ENCODE measurements around the gene CCNO.

Gene CCNO

GRCh38 chr5:55222985-55223811 is 10.2 kb downstream of the CCNO start:
- DNase-seq (ENCODE audit: low read depth in 2 of 2, low spot score in 1 of 2) = no peak

GRCh38 chr5:55222092-55222984 is 11.1 kb downstream of the CCNO start:
- DNase-seq (ENCODE audit: low read depth in 2 of 2, low spot score in 1 of 2) = no peak

GRCh38 chr5:55220433-55221185 is 12.8 kb downstream of the CCNO start:
- no peak for DNase-seq (ENCODE audit: low read depth in 2 of 2, low spot score in 1 of 2)

DNA sequence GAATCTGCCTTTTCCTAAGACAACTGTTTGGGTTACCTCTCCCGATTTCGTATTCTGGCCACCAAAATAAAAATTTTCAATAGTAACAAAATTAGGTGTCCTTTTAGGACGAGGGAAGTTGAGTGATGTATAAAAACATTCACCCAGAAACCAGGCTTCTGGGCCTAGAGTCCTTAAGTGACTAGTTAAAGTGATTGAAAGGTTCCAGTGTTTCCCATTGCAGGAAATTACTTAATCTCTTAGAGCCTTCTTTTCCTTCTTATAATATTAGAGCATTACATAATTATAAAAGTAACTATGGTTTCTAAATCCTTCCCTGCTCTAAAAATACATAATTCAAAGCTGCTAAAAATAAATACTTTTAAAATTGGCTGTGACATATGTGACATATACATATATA is 13.6 kb downstream of the CCNO start:
- no peak for DNase-seq (ENCODE audit: low read depth in 2 of 2, low spot score in 1 of 2)

- no peak for DNase-seq (ENCODE audit: low read depth in 2 of 2, low spot score in 1 of 2)
Observed at GRCh38 chr5:55218967-55219366, 14.4 kb downstream of the CCNO start.

DNA sequence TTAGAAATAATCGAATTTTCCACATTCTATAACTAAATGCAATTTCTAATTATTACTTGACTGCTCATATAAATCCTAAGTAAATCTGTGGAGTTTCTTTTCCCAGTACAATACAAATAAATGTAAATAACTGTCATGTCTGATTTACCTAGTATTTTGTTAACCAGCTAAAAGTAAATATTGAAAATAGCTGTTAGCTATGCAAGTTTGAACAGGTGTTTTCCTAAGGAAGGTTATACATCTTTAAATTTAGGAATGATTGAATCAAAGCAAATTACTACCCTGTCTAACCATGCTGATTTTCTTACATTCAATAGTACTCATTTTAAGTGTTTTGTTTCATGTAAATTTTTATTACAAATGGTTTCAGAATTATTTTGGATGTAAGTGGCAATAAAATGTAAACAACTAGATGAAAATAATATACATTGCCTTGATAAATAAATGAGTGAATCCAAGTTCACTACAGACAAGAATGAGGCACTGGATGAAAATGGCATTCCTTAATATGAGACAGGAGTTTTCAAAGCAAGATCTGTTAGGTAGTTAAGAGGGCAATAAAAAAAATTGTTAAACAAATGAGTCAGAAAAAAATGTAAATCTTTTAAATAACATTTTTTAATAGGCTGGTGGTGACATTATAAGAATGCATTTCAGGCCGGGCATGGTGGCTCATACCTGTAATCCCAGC is 22.1 kb downstream of the CCNO start:
- no peak for DNase-seq (ENCODE audit: low read depth in 2 of 2, low spot score in 1 of 2)

DNA sequence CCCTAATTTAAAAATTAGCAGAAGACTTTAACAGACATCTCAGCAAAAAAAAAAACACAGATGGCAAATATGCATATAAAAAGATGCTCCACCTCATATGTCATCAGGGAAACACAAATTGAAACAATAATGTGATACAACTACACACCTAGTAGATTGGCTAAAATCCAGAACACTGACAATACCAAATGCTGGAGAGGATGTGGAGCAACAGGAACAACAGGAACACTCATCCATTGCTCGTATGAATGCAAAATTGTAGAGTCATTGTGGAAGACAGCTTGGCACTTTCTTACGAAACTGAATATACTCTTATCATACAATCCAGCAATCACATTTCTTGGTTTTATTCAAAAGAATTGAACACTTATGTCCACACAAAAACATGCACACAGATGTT is 28.4 kb downstream of the CCNO start:
- DNase-seq (ENCODE audit: low read depth in 2 of 2, low spot score in 1 of 2) = no peak

DNA sequence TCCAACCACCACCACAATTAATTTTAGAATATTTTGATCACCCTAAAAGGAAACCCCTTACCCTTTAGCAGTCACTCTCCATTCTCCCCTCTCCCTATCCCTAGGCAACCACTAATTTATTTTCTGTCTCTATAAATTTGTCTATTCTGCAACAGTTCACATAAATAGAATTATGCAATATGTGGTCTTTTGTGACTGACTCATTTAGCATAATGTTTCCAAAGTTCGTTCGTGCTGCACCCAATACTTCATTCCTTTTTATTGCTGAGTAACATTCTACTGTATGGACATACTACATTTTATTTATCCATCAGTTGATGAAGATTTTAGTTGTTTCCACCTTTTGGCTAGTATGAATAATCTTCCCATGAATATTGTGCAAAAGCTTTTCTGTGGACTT is 42.2 kb downstream of the CCNO start:
- DNase-seq (ENCODE audit: low read depth in 2 of 2, low spot score in 1 of 2) = no peak

- no peak for DNase-seq (ENCODE audit: low read depth in 2 of 2, low spot score in 1 of 2)
Observed at GRCh38 chr5:55188656-55189540, 44.5 kb downstream of the CCNO start.

- DNase-seq (ENCODE audit: low read depth in 2 of 2, low spot score in 1 of 2) = no peak
Observed at GRCh38 chr5:55187370-55187769, 46.0 kb downstream of the CCNO start.
